Measurements from ENCODE around the gene MAP3K4.
A peak's percentile ranks its signal among the peaks of the same experiment; 100 is the strongest.

MAP3K4 gene

GRCh38 chr6:160990847-160991405 is 643 bp upstream of the MAP3K4 start:
- peak overlapping the region; percentile 77 for H3K27ac ChIP-seq (ENCODE audit: low read length)
- no peaks in the 10 kb centered on the region for H3K36me3 ChIP-seq (ENCODE audit: control insufficient read depth in 2 of 2, insufficient read depth in 2 of 2, low read length in 2 of 2)
- H3K9me3 ChIP-seq (ENCODE audit: control insufficient read depth in 2 of 2, low read length in 2 of 2) = no peaks in the 10 kb centered on the region
- peak overlapping the region; percentile 88 to 97 for H3K4me3 ChIP-seq (ENCODE audit: low read length in 2 of 2)
- H3K9ac ChIP-seq (ENCODE audit: low read length in 2 of 2) = peak overlapping the region; percentile 85 to 90
- no peaks in the 10 kb centered on the region for H3K27me3 ChIP-seq (ENCODE audit: control insufficient read depth in 1 of 2, insufficient read depth in 2 of 2, low read length in 2 of 2)
- H3K4me1 ChIP-seq (ENCODE audit: control insufficient read depth, insufficient read depth, low read length) = no peaks in the 10 kb centered on the region

- H3K27me3 ChIP-seq (ENCODE audit: control insufficient read depth in 1 of 2, insufficient read depth in 2 of 2, low read length in 2 of 2) = no peaks in the 10 kb centered on the region
- H3K9me3 ChIP-seq (ENCODE audit: control insufficient read depth in 2 of 2, low read length in 2 of 2) = no peaks in the 10 kb centered on the region
- peak overlapping the region; percentile 77 for H3K27ac ChIP-seq (ENCODE audit: low read length)
- peak overlapping the region; percentile 52 to 55 for H3K9ac ChIP-seq (ENCODE audit: low read length in 2 of 2)
- peak overlapping the region; percentile 88 to 97 for H3K4me3 ChIP-seq (ENCODE audit: low read length in 2 of 2)
- no peaks in the 10 kb centered on the region for H3K36me3 ChIP-seq (ENCODE audit: control insufficient read depth in 2 of 2, insufficient read depth in 2 of 2, low read length in 2 of 2)
- H3K4me1 ChIP-seq (ENCODE audit: control insufficient read depth, insufficient read depth, low read length) = no peaks in the 10 kb centered on the region
Measured at GRCh38 chr6:160992061-160992979, 751 bp downstream of the MAP3K4 start.

GRCh38 chr6:160992980-160993314 is 1.4 kb downstream of the MAP3K4 start:
- Histone ChIP-seq H3K9me3 (ENCODE audit: control insufficient read depth in 2 of 2, low read length in 2 of 2) (no peaks in the 10 kb centered on the region), H3K4me1 (ENCODE audit: control insufficient read depth, insufficient read depth, low read length) (no peaks in the 10 kb centered on the region), H3K27me3 (ENCODE audit: control insufficient read depth in 1 of 2, insufficient read depth in 2 of 2, low read length in 2 of 2) (no peaks in the 10 kb centered on the region), H3K4me3 (ENCODE audit: low read length in 2 of 2) (peak overlapping the region; percentile 88 to 97), H3K9ac (ENCODE audit: low read length in 2 of 2) (no peak overlapping the region), H3K27ac (ENCODE audit: low read length) (no peak overlapping the region), H3K36me3 (ENCODE audit: control insufficient read depth in 2 of 2, insufficient read depth in 2 of 2, low read length in 2 of 2) (no peaks in the 10 kb centered on the region)

- H3K27me3 ChIP-seq (ENCODE audit: control insufficient read depth in 1 of 2, insufficient read depth in 2 of 2, low read length in 2 of 2) = no peaks in the 10 kb centered on the region
- H3K27ac ChIP-seq (ENCODE audit: low read length) = no peak overlapping the region
- no peak overlapping the region for H3K9ac ChIP-seq (ENCODE audit: low read length in 2 of 2)
- H3K9me3 ChIP-seq (ENCODE audit: control insufficient read depth in 2 of 2, low read length in 2 of 2) = no peaks in the 10 kb centered on the region
- H3K4me1 ChIP-seq (ENCODE audit: control insufficient read depth, insufficient read depth, low read length) = no peaks in the 10 kb centered on the region
- no peak overlapping the region for H3K4me3 ChIP-seq (ENCODE audit: low read length in 2 of 2)
- H3K36me3 ChIP-seq (ENCODE audit: control insufficient read depth in 2 of 2, insufficient read depth in 2 of 2, low read length in 2 of 2) = no peaks in the 10 kb centered on the region
Measured at GRCh38 chr6:160995271-160995670, 3.7 kb downstream of the MAP3K4 start.

- Histone ChIP-seq H3K4me1 (ENCODE audit: control insufficient read depth, insufficient read depth, low read length) (no peaks in the 10 kb centered on the region), H3K4me3 (ENCODE audit: low read length in 2 of 2) (no peak overlapping the region), H3K27me3 (ENCODE audit: control insufficient read depth in 1 of 2, insufficient read depth in 2 of 2, low read length in 2 of 2) (no peaks in the 10 kb centered on the region), H3K27ac (ENCODE audit: low read length) (no peak overlapping the region), H3K9ac (ENCODE audit: low read length in 2 of 2) (no peak overlapping the region), H3K36me3 (ENCODE audit: control insufficient read depth in 2 of 2, insufficient read depth in 2 of 2, low read length in 2 of 2) (no peaks in the 10 kb centered on the region), H3K9me3 (ENCODE audit: control insufficient read depth in 2 of 2, low read length in 2 of 2) (no peaks in the 10 kb centered on the region)
Measured at GRCh38 chr6:160996131-160996601, 4.6 kb downstream of the MAP3K4 start.

- Histone ChIP-seq H3K36me3 (ENCODE audit: control insufficient read depth in 2 of 2, insufficient read depth in 2 of 2, low read length in 2 of 2) (no peaks in the 10 kb centered on the region), H3K27me3 (ENCODE audit: control insufficient read depth in 1 of 2, insufficient read depth in 2 of 2, low read length in 2 of 2) (no peaks in the 10 kb centered on the region), H3K4me3 (ENCODE audit: low read length in 2 of 2) (no peak overlapping the region), H3K27ac (ENCODE audit: low read length) (no peak overlapping the region), H3K9ac (ENCODE audit: low read length in 2 of 2) (no peak overlapping the region), H3K4me1 (ENCODE audit: control insufficient read depth, insufficient read depth, low read length) (peaks cover 6% of the 10 kb centered on the region), H3K9me3 (ENCODE audit: control insufficient read depth in 2 of 2, low read length in 2 of 2) (no peaks in the 10 kb centered on the region)
Measured at GRCh38 chr6:160998217-160998616, 6.6 kb downstream of the MAP3K4 start.

GRCh38 chr6:160998766-160999165 is 7.2 kb downstream of the MAP3K4 start:
- no peaks in the 10 kb centered on the region for H3K27me3 ChIP-seq (ENCODE audit: control insufficient read depth in 1 of 2, insufficient read depth in 2 of 2, low read length in 2 of 2)
- peaks cover 6% of the 10 kb centered on the region for H3K4me1 ChIP-seq (ENCODE audit: control insufficient read depth, insufficient read depth, low read length)

GRCh38 chr6:160999516-160999915 is 7.9 kb downstream of the MAP3K4 start:
- H3K27me3 ChIP-seq (ENCODE audit: control insufficient read depth in 1 of 2, insufficient read depth in 2 of 2, low read length in 2 of 2) = no peaks in the 10 kb centered on the region
- no peak overlapping the region for H3K4me3 ChIP-seq (ENCODE audit: low read length in 2 of 2)
- H3K4me1 ChIP-seq (ENCODE audit: control insufficient read depth, insufficient read depth, low read length) = peaks cover 6% of the 10 kb centered on the region
- H3K27ac ChIP-seq (ENCODE audit: low read length) = no peak overlapping the region
- no peaks in the 10 kb centered on the region for H3K36me3 ChIP-seq (ENCODE audit: control insufficient read depth in 2 of 2, insufficient read depth in 2 of 2, low read length in 2 of 2)
- H3K9ac ChIP-seq (ENCODE audit: low read length in 2 of 2) = no peak overlapping the region
- no peaks in the 10 kb centered on the region for H3K9me3 ChIP-seq (ENCODE audit: control insufficient read depth in 2 of 2, low read length in 2 of 2)

More at GRCh38 chr6:160998766-160999165, 7.2 kb downstream of the MAP3K4 start:
- Histone ChIP-seq H3K9me3 (ENCODE audit: control insufficient read depth in 2 of 2, low read length in 2 of 2) (no peaks in the 10 kb centered on the region), H3K4me3 (ENCODE audit: low read length in 2 of 2) (no peak overlapping the region), H3K36me3 (ENCODE audit: control insufficient read depth in 2 of 2, insufficient read depth in 2 of 2, low read length in 2 of 2) (no peaks in the 10 kb centered on the region), H3K27ac (ENCODE audit: low read length) (no peak overlapping the region), H3K9ac (ENCODE audit: low read length in 2 of 2) (no peak overlapping the region)

GRCh38 chr6:161000632-161001031 is 9.1 kb downstream of the MAP3K4 start:
- no peak overlapping the region for H3K4me3 ChIP-seq (ENCODE audit: low read length in 2 of 2)
- H3K36me3 ChIP-seq (ENCODE audit: control insufficient read depth in 2 of 2, insufficient read depth in 2 of 2, low read length in 2 of 2) = no peaks in the 10 kb centered on the region
- no peak overlapping the region for H3K9ac ChIP-seq (ENCODE audit: low read length in 2 of 2)
- peaks cover 6% of the 10 kb centered on the region for H3K4me1 ChIP-seq (ENCODE audit: control insufficient read depth, insufficient read depth, low read length)
- no peak overlapping the region for H3K27ac ChIP-seq (ENCODE audit: low read length)
- no peaks in the 10 kb centered on the region for H3K9me3 ChIP-seq (ENCODE audit: control insufficient read depth in 2 of 2, low read length in 2 of 2)
- H3K27me3 ChIP-seq (ENCODE audit: control insufficient read depth in 1 of 2, insufficient read depth in 2 of 2, low read length in 2 of 2) = no peaks in the 10 kb centered on the region

- Histone ChIP-seq H3K27me3 (ENCODE audit: control insufficient read depth in 1 of 2, insufficient read depth in 2 of 2, low read length in 2 of 2) (no peaks in the 10 kb centered on the region), H3K27ac (ENCODE audit: low read length) (no peak overlapping the region), H3K36me3 (ENCODE audit: control insufficient read depth in 2 of 2, insufficient read depth in 2 of 2, low read length in 2 of 2) (no peaks in the 10 kb centered on the region), H3K9me3 (ENCODE audit: control insufficient read depth in 2 of 2, low read length in 2 of 2) (no peaks in the 10 kb centered on the region), H3K9ac (ENCODE audit: low read length in 2 of 2) (no peak overlapping the region), H3K4me1 (ENCODE audit: control insufficient read depth, insufficient read depth, low read length) (peaks cover 6% of the 10 kb centered on the region), H3K4me3 (ENCODE audit: low read length in 2 of 2) (no peak overlapping the region)
Measured at GRCh38 chr6:161001421-161001820, 9.9 kb downstream of the MAP3K4 start.

- no peaks in the 10 kb centered on the region for H3K9me3 ChIP-seq (ENCODE audit: control insufficient read depth in 2 of 2, low read length in 2 of 2)
- peaks cover 6% of the 10 kb centered on the region for H3K4me1 ChIP-seq (ENCODE audit: control insufficient read depth, insufficient read depth, low read length)
- H3K27me3 ChIP-seq (ENCODE audit: control insufficient read depth in 1 of 2, insufficient read depth in 2 of 2, low read length in 2 of 2) = no peaks in the 10 kb centered on the region
- H3K36me3 ChIP-seq (ENCODE audit: control insufficient read depth in 2 of 2, insufficient read depth in 2 of 2, low read length in 2 of 2) = no peaks in the 10 kb centered on the region
- H3K9ac ChIP-seq (ENCODE audit: low read length in 2 of 2) = no peak overlapping the region
- no peak overlapping the region for H3K27ac ChIP-seq (ENCODE audit: low read length)
- no peak overlapping the region for H3K4me3 ChIP-seq (ENCODE audit: low read length in 2 of 2)
Measured at GRCh38 chr6:161003336-161003735, 11.8 kb downstream of the MAP3K4 start.

All from stomach smooth muscle (tissue), 2 donors.